Loucy (cell line): ENCODE measurements around the gene CENPB.

Experiments
- CTCF ChIP-seq: fragments of 200-600 bp; sonication (generic); conservative IDR thresholded peaks from 2 replicates; pipeline ENCODE4 v1.5.1; 2014; ENCODE audit warnings: mild to moderate bottlenecking, antibody characterized with exemption, low read length
- EZH2phosphoT487 ChIP-seq: fragments of 200-600 bp; IDR thresholded peaks from 2 replicates; pipeline ENCODE4 v1.6.1; 2018; ENCODE audit warnings: antibody characterized with exemption, mild to moderate bottlenecking, moderate library complexity, borderline replicate concordance

- TF ChIP-seq CTCF (no peak), EZH2phosphoT487 (no peak)
These were observed 13.8 kb upstream of the CENPB start for GRCh38 chr20:3800256-3800877.
